COR-L47 (cell line): ENCODE data around the gene SPON1.
"Not testable (repeated sequence)": the region's sequence is repeated elsewhere in the genome, so short reads cannot be mapped to it uniquely, and the experiment has no call there.

Experiments
- DNase-seq: peaks from one replicate; lab custom pipeline; 2025; lab: John Stamatoyannopoulos, UW

The SPON1 gene

GRCh38 chr11:13962562-13963168 is at the start of gene SPON1:
SPON1 (plus strand) TSS chr11:13962723; CDS start chr11:13962905, 182 bp downstream.
- DNase-seq, result peak; percentile 8

- no peak for DNase-seq
These were observed 45.3 kb upstream of the SPON1 start for GRCh38 chr11:13917264-13917663.

- no peak for DNase-seq
These were observed 44.6 kb upstream of the SPON1 start for GRCh38 chr11:13917904-13918303.

- DNase-seq, result no peak
These were observed 41.8 kb upstream of the SPON1 start for GRCh38 chr11:13920756-13921155.

GRCh38 chr11:13921545-13921944 is 41.0 kb upstream of the SPON1 start:
- no peak for DNase-seq

GRCh38 chr11:13923182-13923581 is 39.3 kb upstream of the SPON1 start:
- DNase-seq, result no peak

GRCh38 chr11:13923716-13924650 is 38.5 kb upstream of the SPON1 start:
- DNase-seq, result no peak

GRCh38 chr11:13924801-13925327 is 37.7 kb upstream of the SPON1 start:
- DNase-seq, result no peak

GRCh38 chr11:13926366-13926765 is 36.2 kb upstream of the SPON1 start:
- DNase-seq, result not testable (repeated sequence)

- no peak for DNase-seq
These were observed 35.5 kb upstream of the SPON1 start for GRCh38 chr11:13926981-13927380.

GRCh38 chr11:13927481-13927880 is 35.0 kb upstream of the SPON1 start:
- no peak for DNase-seq

- no peak for DNase-seq
These were observed 33.8 kb upstream of the SPON1 start for GRCh38 chr11:13928566-13929251.

GRCh38 chr11:13929395-13929891 is 33.1 kb upstream of the SPON1 start:
- DNase-seq, result no peak

- no peak for DNase-seq
These were observed 31.2 kb upstream of the SPON1 start for GRCh38 chr11:13931356-13931755.

- DNase-seq, result not testable (repeated sequence)
These were observed 25.4 kb upstream of the SPON1 start for GRCh38 chr11:13937154-13937553.

GRCh38 chr11:13938829-13939228 is 23.7 kb upstream of the SPON1 start:
- DNase-seq, result not testable (repeated sequence)

GRCh38 chr11:13939961-13940906 is 22.3 kb upstream of the SPON1 start:
- DNase-seq, result no peak

- DNase-seq, result no peak
These were observed 21.6 kb upstream of the SPON1 start for GRCh38 chr11:13940907-13941256.

GRCh38 chr11:13941775-13942174 is 20.7 kb upstream of the SPON1 start:
- DNase-seq, result no peak

GRCh38 chr11:13942378-13942777 is 20.1 kb upstream of the SPON1 start:
- DNase-seq, result no peak

GRCh38 chr11:13942971-13943381 is 19.5 kb upstream of the SPON1 start:
- DNase-seq, result no peak
